ENCODE results near the gene DUSP1.

GRCh38 chr5:172764861-172765765 is 5.9 kb downstream of the DUSP1 start:
- TF ChIP-seq EZH2 (IDR thresholded peaks at IDR 0.05; ENCODE audit: borderline replicate concordance, insufficient read depth, low read length, poor library complexity, severe bottlenecking) (no peak), POLR2AphosphoS5 (IDR thresholded peaks at IDR 0.05) (peak; percentile 95), SMC3 (conservative IDR thresholded peaks at IDR 0.05; ENCODE audit: poor library complexity) (peak; percentile 58), RAD21 (conservative IDR thresholded peaks at IDR 0.05) (peak; percentile 58), CTCF (IDR thresholded peaks at IDR 0.05; ENCODE audit: poor library complexity, severe bottlenecking) (peak; percentile 47), EP300 (conservative IDR thresholded peaks at IDR 0.05; ENCODE audit: poor library complexity, severe bottlenecking) (peak; percentile 97), TAF1 (IDR thresholded peaks at IDR 0.05; ENCODE audit: low read depth) (peak; percentile 94), REST (IDR thresholded peaks at IDR 0.05; ENCODE audit: borderline replicate concordance) (peak; percentile 93), MXI1 (conservative IDR thresholded peaks at IDR 0.05; ENCODE audit: poor library complexity, severe bottlenecking) (peak; percentile 68)

Data from neural cell (in vitro differentiated cells).